Measurements from ENCODE around the gene LRRC41.

Gene LRRC41

DNA sequence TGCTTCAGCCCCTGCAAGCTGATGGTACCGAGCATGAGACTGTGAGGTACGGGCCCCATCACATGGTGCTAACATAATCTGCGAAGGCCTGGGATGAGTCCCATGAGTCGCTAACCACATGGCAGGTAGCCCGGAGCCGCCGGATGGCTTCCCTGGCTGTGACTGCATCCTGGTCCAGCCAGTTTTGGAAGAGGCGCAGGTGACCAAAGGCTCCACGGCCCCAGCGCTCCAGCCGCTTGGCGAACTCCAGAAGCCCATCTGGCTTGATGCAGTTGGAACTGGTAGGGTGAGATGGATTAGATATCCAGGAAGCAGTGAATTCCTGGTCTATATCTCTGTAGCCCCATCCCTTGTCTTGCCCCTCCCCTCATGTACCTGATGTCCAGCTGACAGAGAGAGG, 24.6 kb downstream of the LRRC41 start:
- TF ChIP-seq EZH2 (IDR thresholded peaks at IDR 0.05) (no peak), POLR2AphosphoS5 (IDR thresholded peaks at IDR 0.05; ENCODE audit: borderline replicate concordance, low read depth, low read length) (no peak), FOXP2 (optimal IDR thresholded peaks at IDR 0.05; ENCODE audit: control extremely low read depth, extremely low read length, insufficient read depth) (no peak)
- H3K9ac ChIP-seq (ENCODE audit: insufficient read length) = no peak overlapping the region
- no peak overlapping the region for H3K4me3 ChIP-seq
- peaks cover 81% of the 10 kb centered on the region for H3K36me3 ChIP-seq (ENCODE audit: insufficient read depth, low read length)
- DNase-seq (ENCODE audit: low read depth, low spot score) = no peak
- no peaks in the 10 kb centered on the region for H3K9me3 ChIP-seq (ENCODE audit: low read depth, low read length)
- no peak overlapping the region for H3K27ac ChIP-seq

DNA sequence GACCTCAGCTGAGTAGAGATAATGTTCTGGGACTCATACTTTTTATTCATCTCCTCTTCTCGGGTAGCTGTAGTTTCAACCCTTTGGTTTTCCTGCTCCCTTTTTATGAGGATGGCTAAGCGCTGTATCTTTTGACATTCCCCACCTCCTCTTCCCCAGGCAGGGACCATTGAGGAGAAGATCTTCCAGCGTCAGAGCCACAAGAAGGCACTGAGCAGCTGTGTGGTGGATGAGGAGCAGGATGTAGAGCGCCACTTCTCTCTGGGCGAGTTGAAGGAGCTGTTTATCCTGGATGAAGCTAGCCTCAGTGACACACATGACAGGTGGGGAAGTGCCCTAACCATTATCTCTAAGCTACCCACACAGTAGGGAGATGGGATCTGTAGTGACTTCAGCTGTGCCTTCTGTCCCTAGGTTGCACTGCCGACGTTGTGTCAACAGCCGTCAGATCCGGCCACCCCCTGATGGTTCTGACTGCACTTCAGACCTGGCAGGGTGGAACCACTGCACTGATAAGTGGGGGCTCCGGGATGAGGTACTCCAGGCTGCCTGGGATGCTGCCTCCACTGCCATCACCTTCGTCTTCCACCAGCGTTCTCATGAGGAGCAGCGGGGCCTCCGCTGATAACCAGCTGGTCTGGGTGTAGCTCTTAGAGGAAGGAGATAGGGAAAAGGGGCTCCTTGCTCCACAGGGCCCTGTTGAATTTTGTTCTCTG, 25.6 kb downstream of the LRRC41 start:
- no peak overlapping the region for H3K27ac ChIP-seq
- DNase-seq (ENCODE audit: low read depth, low spot score) = no peak
- no peaks in the 10 kb centered on the region for H3K9me3 ChIP-seq (ENCODE audit: low read depth, low read length)
- no peak overlapping the region for H3K9ac ChIP-seq (ENCODE audit: insufficient read length)
- TF ChIP-seq FOXP2 (optimal IDR thresholded peaks at IDR 0.05; ENCODE audit: control extremely low read depth, extremely low read length, insufficient read depth) (no peak), POLR2AphosphoS5 (IDR thresholded peaks at IDR 0.05; ENCODE audit: borderline replicate concordance, low read depth, low read length) (no peak), EZH2 (IDR thresholded peaks at IDR 0.05) (no peak)
- H3K4me3 ChIP-seq = no peak overlapping the region
- H3K36me3 ChIP-seq (ENCODE audit: insufficient read depth, low read length) = peaks cover 87% of the 10 kb centered on the region

DNA sequence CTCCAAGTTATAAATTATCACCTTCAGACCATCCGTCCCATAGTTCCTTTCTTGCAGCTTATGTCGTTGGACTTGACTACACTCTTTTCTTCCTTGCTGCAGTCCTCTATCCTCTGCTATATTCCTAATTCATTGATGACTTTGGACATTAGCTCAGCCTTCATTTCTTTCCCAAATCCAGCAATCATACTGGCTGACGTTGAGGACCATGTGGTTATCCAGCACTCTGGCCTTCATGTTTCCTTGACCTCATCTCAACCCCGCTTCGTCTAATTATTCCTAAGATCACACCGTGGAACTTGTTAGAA, 28.4 kb downstream of the LRRC41 start:
- H3K27ac ChIP-seq = no peak overlapping the region
- no peak overlapping the region for H3K4me3 ChIP-seq
- H3K9me3 ChIP-seq (ENCODE audit: low read depth, low read length) = no peaks in the 10 kb centered on the region
- no peak for DNase-seq (ENCODE audit: low read depth, low spot score)
- no peak for TF ChIP-seq FOXP2 (optimal IDR thresholded peaks at IDR 0.05; ENCODE audit: control extremely low read depth, extremely low read length, insufficient read depth)
- TF ChIP-seq EZH2 (IDR thresholded peaks at IDR 0.05) = no peak
- TF ChIP-seq POLR2AphosphoS5 (IDR thresholded peaks at IDR 0.05; ENCODE audit: borderline replicate concordance, low read depth, low read length) = no peak
- peaks cover 94% of the 10 kb centered on the region for H3K36me3 ChIP-seq (ENCODE audit: insufficient read depth, low read length)
- no peak overlapping the region for H3K9ac ChIP-seq (ENCODE audit: insufficient read length)

DNA sequence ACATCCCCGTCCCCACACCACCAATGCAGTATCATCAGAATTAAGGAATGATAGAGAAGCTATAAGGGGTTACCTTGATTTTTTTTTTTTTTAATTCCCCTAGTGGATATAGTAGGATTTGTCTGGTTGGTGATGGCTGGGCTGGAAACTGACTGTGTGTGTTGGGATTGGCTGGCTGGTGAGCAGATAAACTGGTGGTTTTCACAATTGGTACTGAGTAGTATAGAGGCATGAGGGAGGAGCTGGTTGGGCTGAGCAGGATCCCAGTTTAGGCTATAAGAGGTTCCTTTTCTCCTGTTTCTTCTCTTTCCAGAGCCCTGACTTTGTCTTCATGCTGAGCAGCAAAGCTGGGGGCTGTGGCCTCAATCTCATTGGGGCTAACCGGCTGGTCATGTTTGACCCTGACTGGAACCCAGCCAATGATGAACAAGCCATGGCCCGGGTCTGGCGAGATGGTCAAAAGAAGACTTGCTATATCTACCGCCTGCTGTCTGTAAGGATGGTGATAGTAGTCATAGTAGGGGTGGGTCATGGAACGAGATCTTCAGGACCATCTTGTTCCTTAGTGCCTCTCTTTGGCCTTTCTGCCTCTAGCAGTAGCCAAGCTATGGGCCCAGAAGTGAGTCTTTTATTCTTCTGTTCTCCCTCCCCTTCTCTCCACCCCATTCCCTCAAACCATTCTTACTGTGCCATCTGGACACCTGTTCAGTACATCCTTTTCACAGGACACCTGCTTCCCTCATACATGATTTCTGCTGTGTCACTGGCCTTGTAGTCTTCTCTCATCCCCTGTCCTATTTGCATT, 29.0 kb downstream of the LRRC41 start:
- peaks cover 92% of the 10 kb centered on the region for H3K36me3 ChIP-seq (ENCODE audit: insufficient read depth, low read length)

DNA sequence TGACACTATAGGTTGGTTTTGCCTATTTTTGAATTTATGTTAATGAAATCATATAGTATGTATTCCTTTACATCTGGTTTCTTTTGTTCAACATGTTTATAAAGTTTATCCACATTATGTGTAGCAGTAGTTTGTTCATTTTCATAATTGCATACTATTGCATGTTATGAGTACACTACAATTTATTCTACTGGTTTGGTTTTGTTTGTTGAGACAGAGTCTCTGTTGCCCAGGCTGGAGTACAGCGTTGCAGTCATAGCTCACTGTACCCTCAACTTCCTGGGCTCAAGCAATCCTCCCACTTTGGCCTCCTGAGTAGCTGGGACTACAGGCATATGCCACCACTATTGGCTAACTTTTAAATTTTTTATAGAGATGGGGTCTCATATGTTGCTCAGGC, 34.8 kb downstream of the LRRC41 start:
- no peak for DNase-seq (ENCODE audit: low read depth, low spot score)
- Histone ChIP-seq H3K9ac (ENCODE audit: insufficient read length) (no peak overlapping the region), H3K4me3 (no peak overlapping the region), H3K9me3 (ENCODE audit: low read depth, low read length) (no peaks in the 10 kb centered on the region), H3K27ac (no peak overlapping the region), H3K36me3 (ENCODE audit: insufficient read depth, low read length) (peaks cover 90% of the 10 kb centered on the region)
- TF ChIP-seq POLR2AphosphoS5 (IDR thresholded peaks at IDR 0.05; ENCODE audit: borderline replicate concordance, low read depth, low read length) (no peak), EZH2 (IDR thresholded peaks at IDR 0.05) (no peak), FOXP2 (optimal IDR thresholded peaks at IDR 0.05; ENCODE audit: control extremely low read depth, extremely low read length, insufficient read depth) (no peak)

More for the DNA sequence above, 29.0 kb downstream of the LRRC41 start:
- no peak for DNase-seq (ENCODE audit: low read depth, low spot score)
- no peak overlapping the region for H3K27ac ChIP-seq
- H3K9me3 ChIP-seq (ENCODE audit: low read depth, low read length) = no peaks in the 10 kb centered on the region
- H3K4me3 ChIP-seq = no peak overlapping the region
- no peak overlapping the region for H3K9ac ChIP-seq (ENCODE audit: insufficient read length)
- TF ChIP-seq POLR2AphosphoS5 (IDR thresholded peaks at IDR 0.05; ENCODE audit: borderline replicate concordance, low read depth, low read length) (peak; percentile 26; the same call in 1 of the 2 replicates), EZH2 (IDR thresholded peaks at IDR 0.05) (no peak)

DNA sequence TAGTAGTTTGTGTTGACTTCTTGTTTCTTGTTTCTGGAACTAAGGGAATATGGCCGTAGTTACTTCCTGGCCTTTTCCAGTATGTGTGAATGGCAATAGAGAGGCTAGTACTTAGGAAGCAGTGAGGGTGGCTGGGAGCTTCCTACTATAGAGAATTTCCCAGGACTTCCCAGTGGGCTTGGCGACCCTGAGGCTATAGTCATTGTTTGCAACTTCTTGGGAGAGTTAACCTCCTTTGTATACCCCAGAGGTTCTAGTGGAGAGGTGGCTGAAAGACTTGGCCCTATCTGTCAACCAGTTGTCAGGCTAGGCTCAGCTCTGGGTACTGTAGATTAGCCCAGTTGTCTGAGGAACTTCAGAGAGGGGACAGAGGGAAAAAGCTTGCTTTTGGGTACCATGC, 40.3 kb downstream of the LRRC41 start:
- no peak overlapping the region for H3K27ac ChIP-seq
- no peaks in the 10 kb centered on the region for H3K9me3 ChIP-seq (ENCODE audit: low read depth, low read length)
- H3K9ac ChIP-seq (ENCODE audit: insufficient read length) = no peak overlapping the region
- TF ChIP-seq EZH2 (IDR thresholded peaks at IDR 0.05) (no peak), POLR2AphosphoS5 (IDR thresholded peaks at IDR 0.05; ENCODE audit: borderline replicate concordance, low read depth, low read length) (no peak), FOXP2 (optimal IDR thresholded peaks at IDR 0.05; ENCODE audit: control extremely low read depth, extremely low read length, insufficient read depth) (no peak)
- H3K4me3 ChIP-seq = no peak overlapping the region
- peaks cover 93% of the 10 kb centered on the region for H3K36me3 ChIP-seq (ENCODE audit: insufficient read depth, low read length)
- DNase-seq (ENCODE audit: low read depth, low spot score) = no peak

DNA sequence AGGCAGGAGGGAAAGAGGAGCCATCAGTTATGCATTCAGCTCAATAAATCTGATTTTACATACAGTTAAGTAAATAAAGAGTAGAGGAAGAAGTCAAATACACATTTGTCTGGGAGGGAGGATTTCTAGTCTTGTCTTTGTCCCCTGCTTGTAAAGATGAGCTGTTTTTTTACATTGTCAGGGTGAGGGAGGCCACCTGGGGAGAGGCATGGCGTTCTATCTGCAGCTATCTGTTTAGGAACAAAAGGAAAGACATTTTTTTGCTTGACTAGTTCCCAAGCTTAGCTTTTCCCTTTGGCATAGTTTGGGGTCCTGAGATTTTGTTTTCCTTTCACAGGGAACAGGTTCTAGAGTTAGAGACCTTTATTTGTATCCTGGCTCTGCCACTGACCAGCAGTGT, 40.9 kb downstream of the LRRC41 start:
- H3K9me3 ChIP-seq (ENCODE audit: low read depth, low read length) = no peaks in the 10 kb centered on the region

GRCh38 chr1:46256523-46256922, 46.9 kb downstream of the LRRC41 start:
- no peak for DNase-seq (ENCODE audit: low read depth, low spot score)
- TF ChIP-seq FOXP2 (optimal IDR thresholded peaks at IDR 0.05; ENCODE audit: control extremely low read depth, extremely low read length, insufficient read depth) = no peak
- no peak for TF ChIP-seq EZH2 (IDR thresholded peaks at IDR 0.05)
- no peak for TF ChIP-seq POLR2AphosphoS5 (IDR thresholded peaks at IDR 0.05; ENCODE audit: borderline replicate concordance, low read depth, low read length)
- Histone ChIP-seq H3K27ac (no peak overlapping the region), H3K9ac (ENCODE audit: insufficient read length) (no peak overlapping the region), H3K4me3 (no peak overlapping the region), H3K9me3 (ENCODE audit: low read depth, low read length) (no peaks in the 10 kb centered on the region), H3K36me3 (ENCODE audit: insufficient read depth, low read length) (peaks cover 67% of the 10 kb centered on the region)

More for the DNA sequence above, 40.9 kb downstream of the LRRC41 start:
- TF ChIP-seq EZH2 (IDR thresholded peaks at IDR 0.05) (no peak), FOXP2 (optimal IDR thresholded peaks at IDR 0.05; ENCODE audit: control extremely low read depth, extremely low read length, insufficient read depth) (no peak), POLR2AphosphoS5 (IDR thresholded peaks at IDR 0.05; ENCODE audit: borderline replicate concordance, low read depth, low read length) (no peak)
- Histone ChIP-seq H3K27ac (no peak overlapping the region), H3K9ac (ENCODE audit: insufficient read length) (no peak overlapping the region), H3K36me3 (ENCODE audit: insufficient read depth, low read length) (peaks cover 91% of the 10 kb centered on the region), H3K4me3 (no peak overlapping the region)
- DNase-seq (ENCODE audit: low read depth, low spot score) = no peak
